ENCODE data around the gene DCDC2C. TPM values are rescaled to one million over a fixed set of nuclear protein-coding genes. Genes with fewer than 3 reads are reported as not detected.

The DCDC2C gene
- total RNA-seq, 1 experiment from 2014 or later: not detected

GRCh38 chr2:3725002-3725401 is 21.6 kb downstream of the DCDC2C start:
- peaks cover 2% of the 10 kb centered on the region; the same call in 1 of the 2 replicates for H3K27me3 ChIP-seq (replicated peaks; ENCODE audit: control insufficient read depth, insufficient read depth, low read length)
- no peak overlapping the region for H3K4me3 Mint-ChIP-seq (ENCODE audit: unreplicated experiment)
- no peaks in the 10 kb centered on the region for H3K36me3 ChIP-seq (ENCODE audit: control insufficient read depth, insufficient read depth, low read length)
- no peaks in the 10 kb centered on the region for H3K9me3 ChIP-seq
- H3K4me1 Mint-ChIP-seq (ENCODE audit: low read depth, unreplicated experiment): no peaks in the 10 kb centered on the region
- no peak overlapping the region for H3K27ac Mint-ChIP-seq (ENCODE audit: unreplicated experiment)
- H3K4me1 ChIP-seq: no peaks in the 10 kb centered on the region
- H3K4me3 ChIP-seq (ENCODE audit: low read depth, low read length): no peak overlapping the region
- H3K36me3 Mint-ChIP-seq (ENCODE audit: insufficient read depth, unreplicated experiment): no peaks in the 10 kb centered on the region
- peaks cover 39% of the 10 kb centered on the region for H3K27me3 Mint-ChIP-seq (ENCODE audit: insufficient read depth, unreplicated experiment)
- no peak for TF ChIP-seq CTCF (IDR thresholded peaks at IDR 0.05; ENCODE audit: insufficient read depth in 1 of 2, low read depth in 1 of 2, low read length in 1 of 2, severe bottlenecking in 1 of 2, unreplicated experiment in 1 of 2)
- CTCF ChIA-PET: no interaction called here
- intact Hi-C loops (cut with micrococcal nuclease; ENCODE audit: unreplicated experiment): loop anchor here (5.0 to 10.0 kb wide), 2 partner anchors 230 to 327 kb away; no protein-coding TSS in a partner anchor
- no TSS peak for BruUV-seq (replicated peaks)
- no peak for DNase-seq
- POLR2A ChIA-PET: no interaction called here
- H3K9me3 Mint-ChIP-seq (ENCODE audit: unreplicated experiment): peaks cover 21% of the 10 kb centered on the region

- Mint-ChIP-seq H3K4me1 (ENCODE audit: low read depth, unreplicated experiment) (no peaks in the 10 kb centered on the region), H3K27ac (ENCODE audit: unreplicated experiment) (no peak overlapping the region)
- 0 out of 2 replicates have a peak, but pooled peaks cover 2% of the 10 kb centered on the region for H3K27me3 ChIP-seq (replicated peaks; ENCODE audit: control insufficient read depth, insufficient read depth, low read length)
Observed at GRCh38 chr2:3725458-3726250, 22.3 kb downstream of the DCDC2C start.

GRCh38 chr2:3726511-3726910 is 23.1 kb downstream of the DCDC2C start:
- no peak for TF ChIP-seq CTCF (IDR thresholded peaks at IDR 0.05; ENCODE audit: insufficient read depth in 1 of 2, low read depth in 1 of 2, low read length in 1 of 2, severe bottlenecking in 1 of 2, unreplicated experiment in 1 of 2)
- Histone ChIP-seq H3K4me1 (no peaks in the 10 kb centered on the region), H3K9me3 (no peaks in the 10 kb centered on the region), H3K4me3 (ENCODE audit: low read depth, low read length) (no peak overlapping the region), H3K36me3 (ENCODE audit: control insufficient read depth, insufficient read depth, low read length) (no peaks in the 10 kb centered on the region), H3K27me3 (replicated peaks; ENCODE audit: control insufficient read depth, insufficient read depth, low read length) (0 out of 2 replicates have a peak, but pooled peaks cover 2% of the 10 kb centered on the region)
- Mint-ChIP-seq H3K4me3 (ENCODE audit: unreplicated experiment) (no peak overlapping the region), H3K27me3 (ENCODE audit: insufficient read depth, unreplicated experiment) (peaks cover 40% of the 10 kb centered on the region), H3K27ac (ENCODE audit: unreplicated experiment) (no peak overlapping the region), H3K36me3 (ENCODE audit: insufficient read depth, unreplicated experiment) (no peaks in the 10 kb centered on the region), H3K4me1 (ENCODE audit: low read depth, unreplicated experiment) (no peaks in the 10 kb centered on the region), H3K9me3 (ENCODE audit: unreplicated experiment) (peaks cover 7% of the 10 kb centered on the region)
- CTCF ChIA-PET: no interaction called here
- BruUV-seq (replicated peaks): no TSS peak
- POLR2A ChIA-PET: no interaction called here
- DNase-seq: no peak
- intact Hi-C loops (cut with micrococcal nuclease; ENCODE audit: unreplicated experiment): loop anchor here (5.0 to 10.0 kb wide), 2 partner anchors 228 to 326 kb away; no protein-coding TSS in a partner anchor

More at GRCh38 chr2:3725458-3726250, 22.3 kb downstream of the DCDC2C start:
- Histone ChIP-seq H3K36me3 (ENCODE audit: control insufficient read depth, insufficient read depth, low read length) (no peaks in the 10 kb centered on the region), H3K4me3 (ENCODE audit: low read depth, low read length) (no peak overlapping the region), H3K4me1 (no peaks in the 10 kb centered on the region), H3K9me3 (no peaks in the 10 kb centered on the region)
- POLR2A ChIA-PET: no interaction called here
- TF ChIP-seq CTCF (IDR thresholded peaks at IDR 0.05; ENCODE audit: insufficient read depth in 1 of 2, low read depth in 1 of 2, low read length in 1 of 2, severe bottlenecking in 1 of 2, unreplicated experiment in 1 of 2): no peak
- CTCF ChIA-PET: no interaction called here
- peaks cover 15% of the 10 kb centered on the region for H3K9me3 Mint-ChIP-seq (ENCODE audit: unreplicated experiment)
- BruUV-seq (replicated peaks): no TSS peak
- no peak for DNase-seq
- intact Hi-C loops (cut with micrococcal nuclease; ENCODE audit: unreplicated experiment): loop anchor here (5.0 to 10.0 kb wide), 2 partner anchors 229 to 327 kb away; no protein-coding TSS in a partner anchor
- no peaks in the 10 kb centered on the region for H3K36me3 Mint-ChIP-seq (ENCODE audit: insufficient read depth, unreplicated experiment)
- no peak overlapping the region for H3K4me3 Mint-ChIP-seq (ENCODE audit: unreplicated experiment)
- H3K27me3 Mint-ChIP-seq (ENCODE audit: insufficient read depth, unreplicated experiment): peaks cover 39% of the 10 kb centered on the region
